VCaP (cell line): Measurements from ENCODE around the gene PRSS56.

ENCODE experiments used
- H3K27ac ChIP-seq: fragments of 450-650 bp; 2 replicates; pipeline ENCODE4 v1.5.1; 2017
- TF ChIP-seq, protein P1 (sequence below): fragments of 450-650 bp; conservative IDR thresholded peaks from 2 replicates; pipeline ENCODE4 v1.5.1; 2017; ENCODE audit warnings: mild to moderate bottlenecking, moderate library complexity

The PRSS56 gene

GRCh38 chr2:232488721-232489300 is 31.4 kb upstream of the PRSS56 start:
- H3K27ac ChIP-seq: no peak overlapping the region
- TF ChIP-seq, protein P1, sequence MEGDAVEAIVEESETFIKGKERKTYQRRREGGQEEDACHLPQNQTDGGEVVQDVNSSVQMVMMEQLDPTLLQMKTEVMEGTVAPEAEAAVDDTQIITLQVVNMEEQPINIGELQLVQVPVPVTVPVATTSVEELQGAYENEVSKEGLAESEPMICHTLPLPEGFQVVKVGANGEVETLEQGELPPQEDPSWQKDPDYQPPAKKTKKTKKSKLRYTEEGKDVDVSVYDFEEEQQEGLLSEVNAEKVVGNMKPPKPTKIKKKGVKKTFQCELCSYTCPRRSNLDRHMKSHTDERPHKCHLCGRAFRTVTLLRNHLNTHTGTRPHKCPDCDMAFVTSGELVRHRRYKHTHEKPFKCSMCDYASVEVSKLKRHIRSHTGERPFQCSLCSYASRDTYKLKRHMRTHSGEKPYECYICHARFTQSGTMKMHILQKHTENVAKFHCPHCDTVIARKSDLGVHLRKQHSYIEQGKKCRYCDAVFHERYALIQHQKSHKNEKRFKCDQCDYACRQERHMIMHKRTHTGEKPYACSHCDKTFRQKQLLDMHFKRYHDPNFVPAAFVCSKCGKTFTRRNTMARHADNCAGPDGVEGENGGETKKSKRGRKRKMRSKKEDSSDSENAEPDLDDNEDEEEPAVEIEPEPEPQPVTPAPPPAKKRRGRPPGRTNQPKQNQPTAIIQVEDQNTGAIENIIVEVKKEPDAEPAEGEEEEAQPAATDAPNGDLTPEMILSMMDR: no peak

- no peak overlapping the region for H3K27ac ChIP-seq
- TF ChIP-seq, protein P1: no peak
Measured at GRCh38 chr2:232489516-232490220, 30.5 kb upstream of the PRSS56 start.

DNA sequence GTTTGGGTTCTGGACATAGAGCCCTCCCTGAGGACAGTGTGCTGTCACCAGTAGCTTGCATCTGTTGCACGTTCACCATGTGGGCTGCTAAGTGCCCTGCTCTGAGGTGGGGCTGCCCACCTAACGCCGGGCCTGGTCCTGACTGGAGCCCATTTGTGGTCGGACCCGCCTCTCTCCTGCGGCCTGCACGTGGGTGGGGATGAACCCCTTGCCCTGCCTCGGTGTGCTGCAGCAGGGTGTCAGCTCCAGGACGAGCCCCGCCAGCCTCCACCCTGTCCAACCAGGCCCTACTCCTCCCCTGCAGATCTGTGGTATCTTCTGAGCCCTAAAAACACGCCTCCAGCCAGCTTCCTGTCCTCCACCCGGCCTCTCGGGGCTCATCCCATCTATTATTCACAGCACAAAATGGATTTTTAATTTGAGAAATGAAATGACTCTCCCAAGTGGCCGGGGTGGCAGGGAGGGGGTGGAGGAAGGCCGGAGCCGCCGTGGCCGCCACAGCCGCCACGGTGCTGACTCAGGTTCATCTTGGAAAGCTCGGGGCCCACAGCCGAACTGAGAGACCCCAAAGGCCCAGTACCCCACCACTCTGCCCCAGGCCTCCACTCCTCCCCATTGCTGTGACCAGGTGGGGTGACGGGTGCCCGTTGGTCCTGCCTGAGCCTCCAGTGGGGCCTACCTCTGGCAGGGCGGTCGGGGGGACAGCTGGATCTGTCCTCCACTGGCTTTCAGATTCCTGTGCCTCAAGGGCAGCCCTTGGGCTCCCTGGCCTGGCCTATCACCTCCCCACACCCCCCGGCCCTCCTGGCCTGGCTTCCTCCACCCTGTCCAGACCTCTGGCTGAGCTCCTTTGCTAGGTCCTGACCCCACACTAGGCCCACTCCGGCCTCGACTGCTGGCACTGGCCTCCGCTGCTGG is 29.7 kb upstream of the PRSS56 start:
- TF ChIP-seq, protein P1: no peak
- no peak overlapping the region for H3K27ac ChIP-seq

- TF ChIP-seq, protein P1: no peak
- H3K27ac ChIP-seq: no peak overlapping the region
Measured at GRCh38 chr2:232491139-232491780, 28.9 kb upstream of the PRSS56 start.

DNA sequence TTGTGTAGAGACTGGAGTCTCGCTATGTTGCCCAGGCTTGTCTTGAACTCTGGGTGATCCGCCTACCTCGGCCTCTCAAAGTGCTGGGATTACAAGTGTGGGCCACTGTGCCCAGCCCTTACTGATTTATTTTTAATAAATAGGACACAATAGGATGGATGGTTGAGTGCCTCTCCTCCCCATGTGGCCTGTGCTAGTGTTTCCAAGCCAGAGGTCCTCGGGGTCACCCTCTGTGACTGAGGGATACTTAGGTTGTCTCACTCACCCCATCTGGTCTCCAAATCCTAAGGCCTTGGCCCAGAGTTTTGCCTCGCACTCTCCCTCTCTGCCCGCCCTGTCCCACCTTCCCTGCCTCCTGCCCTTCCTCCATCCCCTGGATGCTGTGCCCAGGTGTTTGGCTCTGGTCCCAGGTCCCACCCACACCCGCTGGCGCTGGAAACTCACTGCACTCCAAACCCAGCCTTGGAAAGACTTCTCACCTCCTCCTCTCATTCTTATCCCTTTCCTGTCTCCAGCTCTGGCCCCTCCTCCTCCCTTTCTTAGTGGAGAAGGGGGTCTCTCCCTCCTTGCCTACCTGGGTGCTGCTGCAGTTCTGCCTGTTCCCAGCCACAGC is 27.8 kb upstream of the PRSS56 start:
- H3K27ac ChIP-seq: no peak overlapping the region
- TF ChIP-seq, protein P1: no peak

GRCh38 chr2:232492963-232493700 is 27.1 kb upstream of the PRSS56 start:
- H3K27ac ChIP-seq: no peak overlapping the region
- TF ChIP-seq, protein P1: no peak
